HG03039 (cell line): ENCODE data around the gene KCNQ1.

Experiments
- ATAC-seq: cut with Tn5 transposase; IDR thresholded peaks from one replicate; pipeline ENCODE4 v1.9.1; 2021; ENCODE audit warnings: mild to moderate bottlenecking, moderate library complexity; ENCODE audit not compliant: unreplicated experiment

KCNQ1 gene

GRCh38 chr11:2704896-2705606 is 260.2 kb downstream of the KCNQ1 start:
- ATAC-seq = no peak

- no peak for ATAC-seq
These were observed 261.5 kb downstream of the KCNQ1 start for GRCh38 chr11:2706321-2706720.

GRCh38 chr11:2707736-2708135 is 262.9 kb downstream of the KCNQ1 start:
- ATAC-seq = no peak

- ATAC-seq = no peak
These were observed 263.4 kb downstream of the KCNQ1 start for GRCh38 chr11:2708151-2708581.

- ATAC-seq = no peak
These were observed 264.0 kb downstream of the KCNQ1 start for GRCh38 chr11:2708757-2709281.

- ATAC-seq = no peak
These were observed 264.6 kb downstream of the KCNQ1 start for GRCh38 chr11:2709429-2709828.

GRCh38 chr11:2711161-2711560 is 266.4 kb downstream of the KCNQ1 start:
- ATAC-seq = no peak

- ATAC-seq = no peak
These were observed 268.3 kb downstream of the KCNQ1 start for GRCh38 chr11:2713094-2713493.

- no peak for ATAC-seq
These were observed 269.1 kb downstream of the KCNQ1 start for GRCh38 chr11:2713661-2714462.

- no peak for ATAC-seq
These were observed 269.6 kb downstream of the KCNQ1 start for GRCh38 chr11:2714463-2714800.

GRCh38 chr11:2714871-2715270 is 270.1 kb downstream of the KCNQ1 start:
- ATAC-seq = no peak

- no peak for ATAC-seq
These were observed 271.0 kb downstream of the KCNQ1 start for GRCh38 chr11:2715716-2716350.

GRCh38 chr11:2716376-2717095 is 271.7 kb downstream of the KCNQ1 start:
- no peak for ATAC-seq

- no peak for ATAC-seq
These were observed 272.9 kb downstream of the KCNQ1 start for GRCh38 chr11:2717561-2718325.

- ATAC-seq = no peak
These were observed 274.1 kb downstream of the KCNQ1 start for GRCh38 chr11:2718817-2719438.

GRCh38 chr11:2719831-2720590 is 275.2 kb downstream of the KCNQ1 start:
- no peak for ATAC-seq

- ATAC-seq = no peak
These were observed 276.6 kb downstream of the KCNQ1 start for GRCh38 chr11:2721210-2721916.

- no peak for ATAC-seq
These were observed 278.1 kb downstream of the KCNQ1 start for GRCh38 chr11:2722955-2723354.
